GM23338 (cell line): ENCODE measurements around the gene FYB2. TPM values are rescaled to one million over a fixed set of nuclear protein-coding genes. Genes with fewer than 3 reads are reported as not detected.

Experiments
- ATAC-seq: fragments of 200-7000 bp; cut with Tn5 transposase; 3 replicates; pipeline ENCODE4 v1.9.1; 2020
- DNase-seq: peaks from one replicate; pipeline ENCODE4 v3.0.0-alpha.2; 2015; ENCODE audit warnings: low spot score
- H2AFZ ChIP-seq: fragments of 200-600 bp; sonication (generic); 2 replicates; pipeline ENCODE4 v1.8.0; 2016; ENCODE audit warnings: antibody characterized with exemption, mild to moderate bottlenecking, moderate library complexity
- H3F3A ChIP-seq: fragments of 200-600 bp; sonication (generic); replicated peaks from 2 replicates; pipeline ENCODE4 v1.8.0; 2017; ENCODE audit warnings: antibody characterized with exemption, mixed run types, low read depth
- H3K27ac ChIP-seq: fragments of 200-600 bp; sonication (generic); 2 replicates; pipeline ENCODE4 v1.6.1; 2016; ENCODE audit warnings: low read depth
- H3K27me3 ChIP-seq: fragments of 200-600 bp; sonication (generic); 2 replicates; pipeline ENCODE4 v1.8.0; 2016; ENCODE audit warnings: mild to moderate bottlenecking, mixed run types, moderate library complexity; ENCODE audit not compliant: insufficient read depth
- H3K36me3 ChIP-seq: fragments of 200-600 bp; sonication (generic); 2 replicates; pipeline ENCODE4 v1.8.0; 2016; ENCODE audit warnings: mild to moderate bottlenecking; ENCODE audit not compliant: insufficient read depth
- H3K4me1 ChIP-seq: fragments of 200-600 bp; sonication (generic); 2 replicates; pipeline ENCODE4 v1.8.0; 2016; ENCODE audit warnings: mild to moderate bottlenecking, moderate library complexity; ENCODE audit not compliant: insufficient read depth
- H3K4me2 ChIP-seq: fragments of 200-600 bp; sonication (generic); 2 replicates; pipeline ENCODE4 v1.7.1; 2017; ENCODE audit warnings: mixed run types
- H3K4me3 ChIP-seq: fragments of 200-600 bp; sonication (generic); 2 replicates; pipeline ENCODE4 v1.6.1; 2016; ENCODE audit warnings: mixed run types
- H3K79me2 ChIP-seq: fragments of 200-600 bp; sonication (generic); replicated peaks from 2 replicates; pipeline ENCODE4 v1.8.0; 2017; ENCODE audit warnings: mild to moderate bottlenecking; ENCODE audit not compliant: insufficient read depth
- H3K9me2 ChIP-seq: fragments of 200-600 bp; sonication (generic); 2 replicates; pipeline ENCODE4 v1.8.0; 2017; ENCODE audit not compliant: insufficient read depth
- H4K20me1 ChIP-seq: fragments of 200-600 bp; sonication (generic); replicated peaks from 2 replicates; pipeline ENCODE4 v1.8.0; 2017; ENCODE audit warnings: mild to moderate bottlenecking; ENCODE audit not compliant: insufficient read depth
- H3K27ac Mint-ChIP-seq: 2 replicates; pipeline ENCODE4 v1.8.0; 2020; ENCODE audit warnings: inconsistent platforms, mild to moderate bottlenecking, moderate library complexity, mixed read lengths
- H3K27me3 Mint-ChIP-seq: 3 replicates; pipeline ENCODE4 v1.8.0; 2022; ENCODE audit warnings: low read depth, mild to moderate bottlenecking, moderate library complexity, mixed read lengths, inconsistent platforms; ENCODE audit not compliant: insufficient read depth, poor library complexity
- H3K36me3 Mint-ChIP-seq: 3 replicates; pipeline ENCODE4 v1.8.0; 2021; ENCODE audit warnings: low read depth, mild to moderate bottlenecking, inconsistent platforms, moderate library complexity, mixed read lengths
- H3K4me1 Mint-ChIP-seq: 3 replicates; pipeline ENCODE4 v1.8.0; 2020; ENCODE audit warnings: mild to moderate bottlenecking, inconsistent platforms, mixed read lengths
- H3K4me3 Mint-ChIP-seq: 3 replicates; pipeline ENCODE4 v1.8.0; 2021; ENCODE audit warnings: moderate library complexity, mild to moderate bottlenecking, inconsistent platforms, mixed read lengths
- H3K9me3 Mint-ChIP-seq: 3 replicates; pipeline ENCODE4 v1.8.0; 2020; ENCODE audit warnings: moderate library complexity, mild to moderate bottlenecking, inconsistent platforms, mixed read lengths
- CREB1 ChIP-seq: fragments of 250-450 bp; sonication (Bioruptor Pico); IDR thresholded peaks from 2 replicates; pipeline ENCODE4 v1.5.0; 2020; ENCODE audit warnings: low read depth, mild to moderate bottlenecking, moderate library complexity
- CTCF ChIP-seq, 2 experiments: fragments of 200-600 bp in 1 of 2; sonication (generic) in 1 of 2; conservative IDR thresholded peaks; 2 replicates each; pipeline versions ENCODE4 v1.5.1 to v1.6.1; 2016 to 2017; ENCODE audit warnings: antibody characterized with exemption in 2 of 2, low read depth in 2 of 2, mild to moderate bottlenecking in 2 of 2, moderate library complexity in 1 of 2
- EZH2 ChIP-seq: fragments of 200-600 bp; sonication (generic); IDR thresholded peaks from one replicate; pipeline ENCODE4 v1.8.0; 2017; ENCODE audit warnings: antibody characterized with exemption, mild to moderate bottlenecking, low read depth; ENCODE audit not compliant: unreplicated experiment
- EZH2phosphoT487 ChIP-seq: fragments of 200-600 bp; sonication (generic); IDR thresholded peaks from one replicate; pipeline ENCODE4 v1.8.1; 2018; ENCODE audit warnings: antibody characterized with exemption; ENCODE audit not compliant: unreplicated experiment
- JUNB ChIP-seq: IDR thresholded peaks from one replicate; pipeline ENCODE4 v1.6.1; 2016; ENCODE audit warnings: antibody characterized with exemption; ENCODE audit not compliant: unreplicated experiment
- NANOG ChIP-seq: IDR thresholded peaks from 2 replicates; pipeline ENCODE4 v1.6.1; 2016; ENCODE audit warnings: antibody characterized with exemption, borderline replicate concordance
- POLR2AphosphoS5 ChIP-seq: IDR thresholded peaks from 2 replicates; pipeline ENCODE4 v1.6.1; 2016; ENCODE audit warnings: antibody characterized with exemption, low read depth
- REST ChIP-seq: IDR thresholded peaks from one replicate; pipeline ENCODE4 v1.6.1; 2018; ENCODE audit warnings: antibody characterized with exemption; ENCODE audit not compliant: unreplicated experiment
- STAT1 ChIP-seq: IDR thresholded peaks from one replicate; pipeline ENCODE4 v1.6.1; 2016; ENCODE audit warnings: antibody characterized with exemption; ENCODE audit not compliant: unreplicated experiment
- ZNF114 ChIP-seq: fragments of 250-450 bp; sonication (Bioruptor Pico); IDR thresholded peaks from 2 replicates; pipeline ENCODE4 v1.5.0; 2020; ENCODE audit warnings: mild to moderate bottlenecking, moderate library complexity
- ZNF331 ChIP-seq: fragments of 250-450 bp; sonication (Bioruptor Pico); IDR thresholded peaks from 2 replicates; pipeline ENCODE4 v1.5.0; 2020; ENCODE audit warnings: low read depth, mild to moderate bottlenecking, moderate library complexity
- polyA plus RNA-seq: library from polyadenylated mRNA; unstranded; fragments of >200 nt; fragmentation: Nextera tagmentation; extraction: Ambion mirVana; gene quantifications from 2 replicates; pipeline ENCODE4 v1.2.1, GENCODE V29; 2016
- total RNA-seq: library from RNA; depleted of rRNA; stranded (reverse); fragments of >200 nt; shearing (Covaris generic); gene quantifications from 2 replicates; pipeline ENCODE4 v1.2.3, GENCODE V29; 2014
- TF ChIP-seq, protein P1 (sequence below): IDR thresholded peaks from 2 replicates; pipeline ENCODE4 v1.6.1; 2016; ENCODE audit warnings: antibody characterized with exemption
- TF ChIP-seq, protein P2 (sequence below): fragments of 250-450 bp; sonication (Bioruptor Pico); IDR thresholded peaks from 2 replicates; pipeline ENCODE4 v1.5.0; 2020; ENCODE audit warnings: mild to moderate bottlenecking, moderate library complexity

The FYB2 gene
- total and polyA plus RNA-seq, 2 experiments from 2014 or later: 0.39 TPM; not detected in 1

DNA sequence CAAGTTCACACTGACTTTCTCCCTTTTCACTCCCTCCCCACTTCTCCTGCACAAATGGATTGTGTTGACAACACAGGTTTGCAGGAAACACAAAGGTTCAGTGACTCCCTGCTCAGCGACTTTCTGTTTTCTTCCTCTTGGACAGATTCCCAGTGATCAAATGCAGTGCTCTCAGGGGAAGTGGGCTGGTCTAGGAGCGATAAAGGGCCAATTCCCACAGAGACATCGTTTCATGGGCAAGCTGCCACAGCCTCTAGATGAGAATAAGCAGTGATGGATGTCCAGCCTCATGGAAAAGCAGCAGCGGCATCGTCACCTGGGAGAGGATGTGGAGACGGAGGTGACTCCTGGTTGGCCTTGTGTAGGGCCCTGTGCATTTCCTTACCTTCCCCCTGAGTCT is 30.6 kb downstream of the FYB2 start:
- no peaks in the 10 kb centered on the region for H3K4me1 Mint-ChIP-seq
- peaks cover 2% of the 10 kb centered on the region for H3K27me3 Mint-ChIP-seq
- H3K36me3 Mint-ChIP-seq: no peaks in the 10 kb centered on the region
- H3K4me2 ChIP-seq: no peak overlapping the region
- H3K36me3 ChIP-seq: no peaks in the 10 kb centered on the region
- H3K27ac Mint-ChIP-seq: no peak overlapping the region
- no peak overlapping the region; the same call in 1 of the 2 replicates for H2AFZ ChIP-seq
- H3K9me3 Mint-ChIP-seq: no peaks in the 10 kb centered on the region
- ATAC-seq: no peak
- peaks cover 4% of the 10 kb centered on the region; the same call in 1 of the 2 replicates for H3K9me2 ChIP-seq
- H3K79me2 ChIP-seq: no peaks in the 10 kb centered on the region
- H3K27me3 ChIP-seq: no peaks in the 10 kb centered on the region
- H3K27ac ChIP-seq: no peak overlapping the region
- DNase-seq: no peak
- H3K4me3 Mint-ChIP-seq: no peak overlapping the region
- H3K4me3 ChIP-seq: no peak overlapping the region
- peaks cover 6% of the 10 kb centered on the region; the same call in 1 of the 2 replicates for H3K4me1 ChIP-seq
- TF ChIP-seq ZNF331 (CRISPR knock-in tag) (no peak), STAT1 (no peak), JUNB (no peak), EZH2 (no peak), CREB1 (CRISPR knock-in tag) (no peak), NANOG (no peak), POLR2AphosphoS5 (no peak), REST (no peak), ZNF114 (CRISPR knock-in tag) (no peak), CTCF (conservative IDR thresholded peaks at IDR 0.05; ENCODE audit: low read depth in 2 of 2) (no peak), EZH2phosphoT487 (no peak)
- TF ChIP-seq, protein P1, sequence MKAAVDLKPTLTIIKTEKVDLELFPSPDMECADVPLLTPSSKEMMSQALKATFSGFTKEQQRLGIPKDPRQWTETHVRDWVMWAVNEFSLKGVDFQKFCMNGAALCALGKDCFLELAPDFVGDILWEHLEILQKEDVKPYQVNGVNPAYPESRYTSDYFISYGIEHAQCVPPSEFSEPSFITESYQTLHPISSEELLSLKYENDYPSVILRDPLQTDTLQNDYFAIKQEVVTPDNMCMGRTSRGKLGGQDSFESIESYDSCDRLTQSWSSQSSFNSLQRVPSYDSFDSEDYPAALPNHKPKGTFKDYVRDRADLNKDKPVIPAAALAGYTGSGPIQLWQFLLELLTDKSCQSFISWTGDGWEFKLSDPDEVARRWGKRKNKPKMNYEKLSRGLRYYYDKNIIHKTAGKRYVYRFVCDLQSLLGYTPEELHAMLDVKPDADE: no peak
- TF ChIP-seq, protein P2, sequence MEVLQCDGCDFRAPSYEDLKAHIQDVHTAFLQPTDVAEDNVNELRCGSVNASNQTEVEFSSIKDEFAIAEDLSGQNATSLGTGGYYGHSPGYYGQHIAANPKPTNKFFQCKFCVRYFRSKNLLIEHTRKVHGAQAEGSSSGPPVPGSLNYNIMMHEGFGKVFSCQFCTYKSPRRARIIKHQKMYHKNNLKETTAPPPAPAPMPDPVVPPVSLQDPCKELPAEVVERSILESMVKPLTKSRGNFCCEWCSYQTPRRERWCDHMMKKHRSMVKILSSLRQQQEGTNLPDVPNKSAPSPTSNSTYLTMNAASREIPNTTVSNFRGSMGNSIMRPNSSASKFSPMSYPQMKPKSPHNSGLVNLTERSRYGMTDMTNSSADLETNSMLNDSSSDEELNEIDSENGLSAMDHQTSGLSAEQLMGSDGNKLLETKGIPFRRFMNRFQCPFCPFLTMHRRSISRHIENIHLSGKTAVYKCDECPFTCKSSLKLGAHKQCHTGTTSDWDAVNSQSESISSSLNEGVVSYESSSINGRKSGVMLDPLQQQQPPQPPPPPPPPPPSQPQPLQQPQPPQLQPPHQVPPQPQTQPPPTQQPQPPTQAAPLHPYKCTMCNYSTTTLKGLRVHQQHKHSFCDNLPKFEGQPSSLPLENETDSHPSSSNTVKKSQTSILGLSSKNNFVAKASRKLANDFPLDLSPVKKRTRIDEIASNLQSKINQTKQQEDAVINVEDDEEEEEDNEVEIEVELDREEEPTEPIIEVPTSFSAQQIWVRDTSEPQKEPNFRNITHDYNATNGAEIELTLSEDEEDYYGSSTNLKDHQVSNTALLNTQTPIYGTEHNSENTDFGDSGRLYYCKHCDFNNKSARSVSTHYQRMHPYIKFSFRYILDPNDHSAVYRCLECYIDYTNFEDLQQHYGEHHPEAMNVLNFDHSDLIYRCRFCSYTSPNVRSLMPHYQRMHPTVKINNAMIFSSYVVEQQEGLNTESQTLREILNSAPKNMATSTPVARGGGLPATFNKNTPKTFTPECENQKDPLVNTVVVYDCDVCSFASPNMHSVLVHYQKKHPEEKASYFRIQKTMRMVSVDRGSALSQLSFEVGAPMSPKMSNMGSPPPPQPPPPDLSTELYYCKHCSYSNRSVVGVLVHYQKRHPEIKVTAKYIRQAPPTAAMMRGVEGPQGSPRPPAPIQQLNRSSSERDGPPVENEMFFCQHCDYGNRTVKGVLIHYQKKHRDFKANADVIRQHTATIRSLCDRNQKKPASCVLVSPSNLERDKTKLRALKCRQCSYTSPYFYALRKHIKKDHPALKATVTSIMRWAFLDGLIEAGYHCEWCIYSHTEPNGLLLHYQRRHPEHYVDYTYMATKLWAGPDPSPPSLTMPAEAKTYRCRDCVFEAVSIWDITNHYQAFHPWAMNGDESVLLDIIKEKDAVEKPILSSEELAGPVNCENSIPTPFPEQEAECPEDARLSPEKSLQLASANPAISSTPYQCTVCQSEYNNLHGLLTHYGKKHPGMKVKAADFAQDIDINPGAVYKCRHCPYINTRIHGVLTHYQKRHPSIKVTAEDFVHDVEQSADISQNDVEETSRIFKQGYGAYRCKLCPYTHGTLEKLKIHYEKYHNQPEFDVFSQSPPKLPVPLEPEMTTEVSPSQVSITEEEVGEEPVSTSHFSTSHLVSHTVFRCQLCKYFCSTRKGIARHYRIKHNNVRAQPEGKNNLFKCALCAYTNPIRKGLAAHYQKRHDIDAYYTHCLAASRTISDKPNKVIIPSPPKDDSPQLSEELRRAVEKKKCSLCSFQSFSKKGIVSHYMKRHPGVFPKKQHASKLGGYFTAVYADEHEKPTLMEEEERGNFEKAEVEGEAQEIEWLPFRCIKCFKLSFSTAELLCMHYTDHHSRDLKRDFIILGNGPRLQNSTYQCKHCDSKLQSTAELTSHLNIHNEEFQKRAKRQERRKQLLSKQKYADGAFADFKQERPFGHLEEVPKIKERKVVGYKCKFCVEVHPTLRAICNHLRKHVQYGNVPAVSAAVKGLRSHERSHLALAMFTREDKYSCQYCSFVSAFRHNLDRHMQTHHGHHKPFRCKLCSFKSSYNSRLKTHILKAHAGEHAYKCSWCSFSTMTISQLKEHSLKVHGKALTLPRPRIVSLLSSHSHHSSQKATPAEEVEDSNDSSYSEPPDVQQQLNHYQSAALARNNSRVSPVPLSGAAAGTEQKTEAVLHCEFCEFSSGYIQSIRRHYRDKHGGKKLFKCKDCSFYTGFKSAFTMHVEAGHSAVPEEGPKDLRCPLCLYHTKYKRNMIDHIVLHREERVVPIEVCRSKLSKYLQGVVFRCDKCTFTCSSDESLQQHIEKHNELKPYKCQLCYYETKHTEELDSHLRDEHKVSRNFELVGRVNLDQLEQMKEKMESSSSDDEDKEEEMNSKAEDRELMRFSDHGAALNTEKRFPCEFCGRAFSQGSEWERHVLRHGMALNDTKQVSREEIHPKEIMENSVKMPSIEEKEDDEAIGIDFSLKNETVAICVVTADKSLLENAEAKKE: no peak
- no peaks in the 10 kb centered on the region for H4K20me1 ChIP-seq
- no peaks in the 10 kb centered on the region for H3F3A ChIP-seq
